Measurements from ENCODE around the gene CDH23. TPM values are rescaled to one million over a fixed set of nuclear protein-coding genes. Genes with fewer than 3 reads are reported as not detected.

The CDH23 gene
- total and polyA plus RNA-seq, 2 experiments from 2014 or later, result 0.30 to 1.5 TPM

GRCh38 chr10:71767420-71768035 is 370.8 kb downstream of the CDH23 start:
- H3K27ac ChIP-seq, result peak overlapping the region; percentile 96
- H3K36me3 ChIP-seq (replicated peaks; ENCODE audit: insufficient read depth, low read depth), result no peaks in the 10 kb centered on the region
- H3K4me2 ChIP-seq, result peak overlapping the region; percentile 59
- no peaks in the 10 kb centered on the region for H3K9me2 ChIP-seq (replicated peaks; ENCODE audit: insufficient read depth)
- DNase-seq (ENCODE audit: low spot score), result peak; percentile 57
- TF ChIP-seq EZH2phosphoT487 (IDR thresholded peaks at IDR 0.05; ENCODE audit: low read depth, severe bottlenecking, unreplicated experiment) (no peak), CTCF (IDR thresholded peaks at IDR 0.05; ENCODE audit: poor library complexity) (no peak), EZH2 (IDR thresholded peaks at IDR 0.05; ENCODE audit: borderline replicate concordance) (no peak)
- no peaks in the 10 kb centered on the region for H4K20me1 ChIP-seq (ENCODE audit: insufficient read depth, poor library complexity, severe bottlenecking)
- 62% methylated on average over 10 of the region's 10 CpGs for WGBS (ENCODE audit: low lambda C conversion rate, missing lambda C conversion rate)
- no peaks in the 10 kb centered on the region for H3K79me2 ChIP-seq
- no peak overlapping the region for H2AFZ ChIP-seq
- H3K9me3 ChIP-seq (ENCODE audit: low read depth), result no peaks in the 10 kb centered on the region
- H3K4me3 ChIP-seq, result no peak overlapping the region
- H3K4me1 ChIP-seq (ENCODE audit: insufficient read depth), result peaks cover 41% of the 10 kb centered on the region
- H3K27me3 ChIP-seq, result no peaks in the 10 kb centered on the region

- H3K27me3 ChIP-seq, result no peaks in the 10 kb centered on the region
- TF ChIP-seq EZH2 (IDR thresholded peaks at IDR 0.05; ENCODE audit: borderline replicate concordance) (no peak), EZH2phosphoT487 (IDR thresholded peaks at IDR 0.05; ENCODE audit: low read depth, severe bottlenecking, unreplicated experiment) (no peak), CTCF (IDR thresholded peaks at IDR 0.05; ENCODE audit: poor library complexity) (no peak)
- H3K79me2 ChIP-seq, result no peaks in the 10 kb centered on the region
- H3K36me3 ChIP-seq (replicated peaks; ENCODE audit: insufficient read depth, low read depth), result no peaks in the 10 kb centered on the region
- no peak overlapping the region for H2AFZ ChIP-seq
- H3K9me2 ChIP-seq (replicated peaks; ENCODE audit: insufficient read depth), result no peaks in the 10 kb centered on the region
- WGBS (ENCODE audit: low lambda C conversion rate, missing lambda C conversion rate), result 67% methylated on average over 5 of the region's 5 CpGs
- H3K4me2 ChIP-seq, result peak overlapping the region; percentile 30
- peak overlapping the region; percentile 96 for H3K27ac ChIP-seq
- no peaks in the 10 kb centered on the region for H4K20me1 ChIP-seq (ENCODE audit: insufficient read depth, poor library complexity, severe bottlenecking)
- peaks cover 55% of the 10 kb centered on the region for H3K4me1 ChIP-seq (ENCODE audit: insufficient read depth)
- H3K9me3 ChIP-seq (ENCODE audit: low read depth), result no peaks in the 10 kb centered on the region
- DNase-seq (ENCODE audit: low spot score), result no peak
- no peak overlapping the region for H3K4me3 ChIP-seq
Measured at GRCh38 chr10:71769279-71769823, 372.6 kb downstream of the CDH23 start.

- H3K9me3 ChIP-seq (ENCODE audit: low read depth), result no peaks in the 10 kb centered on the region
- H3K27me3 ChIP-seq, result no peaks in the 10 kb centered on the region
- no peaks in the 10 kb centered on the region for H3K9me2 ChIP-seq (replicated peaks; ENCODE audit: insufficient read depth)
- no peak overlapping the region for H2AFZ ChIP-seq
- H3K4me3 ChIP-seq, result no peak overlapping the region
- no peaks in the 10 kb centered on the region for H4K20me1 ChIP-seq (ENCODE audit: insufficient read depth, poor library complexity, severe bottlenecking)
- no peaks in the 10 kb centered on the region for H3K79me2 ChIP-seq
- H3K4me2 ChIP-seq, result no peak overlapping the region
- peaks cover 50% of the 10 kb centered on the region for H3K4me1 ChIP-seq (ENCODE audit: insufficient read depth)
- TF ChIP-seq CTCF (IDR thresholded peaks at IDR 0.05; ENCODE audit: poor library complexity), result no peak
- H3K36me3 ChIP-seq (replicated peaks; ENCODE audit: insufficient read depth, low read depth), result no peaks in the 10 kb centered on the region
- 71% methylated on average over 3 of the region's 3 CpGs for WGBS (ENCODE audit: low lambda C conversion rate, missing lambda C conversion rate)
- H3K27ac ChIP-seq, result peak overlapping the region; percentile 96
- no peak for DNase-seq (ENCODE audit: low spot score)
Measured at GRCh38 chr10:71770255-71770654, 373.5 kb downstream of the CDH23 start.
